H1 (cell line): ENCODE data around the gene PCSK4. TPM values are rescaled to one million over a fixed set of nuclear protein-coding genes. Genes with fewer than 3 reads are reported as not detected.

Experiments used
- CTCF ChIA-PET: fragments of 300-600 bp; sonication (Branson Sonifier 250); formaldehyde crosslinking; loops from one replicate; lab custom pipeline; 2021; ENCODE audit not compliant: partially characterized antibody; lab: Charles Lee
- POLR2A ChIA-PET: fragments of 300-600 bp; sonication (Branson Sonifier 250); formaldehyde crosslinking; loops from one replicate; lab custom pipeline; 2021; ENCODE audit warnings: inconsistent platforms; ENCODE audit not compliant: partially characterized antibody; lab: Charles Lee
- DNase-seq, 2 experiments: peaks; one replicate each; pipeline versions ENCODE4 v3.0.0 to v3.0.0-alpha.2; 2010 to 2022; ENCODE audit warnings: low spot score in 2 of 2, low read depth in 1 of 2, mixed read lengths in 1 of 2
- FAIRE-seq: peaks from 2 replicates; lab custom pipeline; 2011; peaks lifted over from hg19 to GRCh38; lab: Jason Lieb, UNC
- H2AFZ ChIP-seq: 2 replicates; pipeline ENCODE4 v1.8.1; 2012; ENCODE audit warnings: low read length, inconsistent platforms
- H2AK5ac ChIP-seq: 2 replicates; pipeline ENCODE4 v1.6.1; 2013; ENCODE audit warnings: low read depth, low read length
- H2BK120ac ChIP-seq: replicated peaks from 2 replicates; pipeline ENCODE3; 2013; ENCODE audit warnings: low read depth, low read length, inconsistent platforms
- H2BK12ac ChIP-seq: 2 replicates; pipeline ENCODE4 v1.6.1; 2013; ENCODE audit warnings: low read depth, low read length
- H2BK15ac ChIP-seq: 2 replicates; pipeline ENCODE4 v1.6.1; 2013; ENCODE audit warnings: low read length
- H2BK20ac ChIP-seq: 2 replicates; pipeline ENCODE4 v1.6.1; 2013; ENCODE audit warnings: low read length
- H2BK5ac ChIP-seq: 2 replicates; pipeline ENCODE4 v1.6.1; 2013; ENCODE audit warnings: low read depth, low read length
- H3K14ac ChIP-seq: 2 replicates; pipeline ENCODE4 v1.6.1; 2013; ENCODE audit warnings: inconsistent platforms; ENCODE audit not compliant: insufficient read length
- H3K18ac ChIP-seq: 2 replicates; pipeline ENCODE4 v1.6.1; 2013; ENCODE audit warnings: low read length; ENCODE audit errors: extremely low read depth
- H3K23ac ChIP-seq: 2 replicates; pipeline ENCODE4 v1.6.1; 2013; ENCODE audit warnings: inconsistent platforms; ENCODE audit not compliant: insufficient read length
- H3K23me2 ChIP-seq: 2 replicates; pipeline ENCODE4 v1.6.1; 2013; ENCODE audit warnings: low read depth, low read length
- H3K27ac ChIP-seq: 2 replicates; pipeline ENCODE4 v1.6.1; 2011; ENCODE audit warnings: low read depth, low read length, inconsistent platforms
- H3K27me3 ChIP-seq, 4 experiments: replicated peaks in 1 of 4; 1 replicate in 1 of 4; 2 replicates in 3 of 4; pipeline versions ENCODE4 v1.6.1 to v1.8.1; 2011 to 2013; ENCODE audit warnings: low read length in 3 of 4, mild to moderate bottlenecking in 3 of 4, inconsistent platforms in 2 of 4, mixed read lengths in 2 of 4, moderate library complexity in 1 of 4; ENCODE audit not compliant: control insufficient read depth in 3 of 4, insufficient read depth in 3 of 4; ENCODE audit errors: extremely low read depth in 1 of 4
- H3K36me3 ChIP-seq, 4 experiments: 2 replicates each; pipeline versions ENCODE4 v1.6.1 to v1.8.1; 2011 to 2013; ENCODE audit warnings: mild to moderate bottlenecking in 4 of 4, low read length in 3 of 4, moderate library complexity in 2 of 4, control low read depth in 1 of 4, inconsistent platforms in 1 of 4; ENCODE audit not compliant: insufficient read depth in 4 of 4, control insufficient read depth in 2 of 4
- H3K4ac ChIP-seq: replicated peaks from 2 replicates; pipeline ENCODE3; 2013; ENCODE audit warnings: low read length, low read depth, mixed read lengths, inconsistent platforms; ENCODE audit not compliant: insufficient read length
- H3K4me1 ChIP-seq, 4 experiments: replicated peaks in 1 of 4; 1 replicate in 1 of 4; 2 replicates in 3 of 4; pipeline versions ENCODE4 v1.6.1 to v1.8.1; 2011 to 2013; ENCODE audit warnings: low read length in 3 of 4, inconsistent platforms in 2 of 4, mixed read lengths in 1 of 4; ENCODE audit not compliant: insufficient read depth in 4 of 4, control insufficient read depth in 3 of 4
- H3K4me2 ChIP-seq, 2 experiments: 2 replicates each; pipeline versions ENCODE4 v1.6.1 to v1.8.1; 2011 to 2013; ENCODE audit warnings: low read depth in 2 of 2, low read length in 2 of 2, control low read depth in 1 of 2, inconsistent platforms in 1 of 2, mild to moderate bottlenecking in 1 of 2; ENCODE audit not compliant: insufficient read depth in 1 of 2
- H3K4me3 ChIP-seq, 4 experiments: fragments of 200-600, 300-600 bp in 1 of 4; sonication (generic), shearing (Covaris generic), sonication (Bioruptor Twin) in 1 of 4; 2 replicates each; pipeline versions ENCODE4 v1.5.1 to v1.8.1; 2011 to 2016; ENCODE audit warnings: low read length in 4 of 4, low read depth in 3 of 4, control low read depth in 2 of 4, inconsistent platforms in 2 of 4, mild to moderate bottlenecking in 2 of 4, mixed read lengths in 1 of 4, moderate library complexity in 1 of 4; ENCODE audit not compliant: insufficient read depth in 2 of 4; ENCODE audit errors: extremely low read depth in 1 of 4
- H3K56ac ChIP-seq: replicated peaks from 2 replicates; pipeline ENCODE3; 2013; ENCODE audit warnings: low read depth, mild to moderate bottlenecking, mixed read lengths, low read length, inconsistent platforms; ENCODE audit not compliant: insufficient read length
- H3K79me1 ChIP-seq: 2 replicates; pipeline ENCODE4 v1.6.1; 2013; ENCODE audit warnings: low read depth, low read length, control low read depth
- H3K79me2 ChIP-seq, 2 experiments: 2 replicates each; pipeline versions ENCODE4 v1.6.1 to v1.8.1; 2012 to 2013; ENCODE audit warnings: low read length in 2 of 2, mild to moderate bottlenecking in 2 of 2, inconsistent platforms in 1 of 2; ENCODE audit not compliant: insufficient read depth in 2 of 2, control insufficient read depth in 1 of 2
- H3K9ac ChIP-seq, 4 experiments: replicated peaks in 1 of 4; 1 replicate in 1 of 4; 2 replicates in 3 of 4; pipeline versions ENCODE4 v1.6.1 to v1.8.1; 2011 to 2013; ENCODE audit warnings: low read depth in 3 of 4, low read length in 3 of 4, control low read depth in 2 of 4, mild to moderate bottlenecking in 2 of 4, moderate library complexity in 2 of 4, inconsistent platforms in 1 of 4; ENCODE audit errors: extremely low read depth in 1 of 4
- H3K9me3 ChIP-seq, 2 experiments: 2 replicates each; pipeline versions ENCODE4 v1.6.1 to v1.8.1; 2012 to 2013; ENCODE audit warnings: mild to moderate bottlenecking in 2 of 2, moderate library complexity in 2 of 2, control low read depth in 1 of 2, inconsistent platforms in 1 of 2, low read depth in 1 of 2, low read length in 1 of 2, mixed read lengths in 1 of 2; ENCODE audit not compliant: insufficient read depth in 2 of 2
- H4K20me1 ChIP-seq, 2 experiments: replicated peaks in 1 of 2; 2 replicates each; pipeline versions ENCODE3 to v1.8.1; 2011 to 2013; ENCODE audit warnings: inconsistent platforms in 2 of 2, low read length in 2 of 2, mild to moderate bottlenecking in 1 of 2; ENCODE audit not compliant: insufficient read depth in 2 of 2, control insufficient read depth in 1 of 2
- H4K5ac ChIP-seq: 2 replicates; pipeline ENCODE4 v1.6.1; 2013; ENCODE audit warnings: low read length, low read depth, mixed read lengths, inconsistent platforms; ENCODE audit not compliant: insufficient read length
- H4K8ac ChIP-seq: 2 replicates; pipeline ENCODE4 v1.8.0; 2013; ENCODE audit warnings: mild to moderate bottlenecking, moderate library complexity, low read length, inconsistent platforms; ENCODE audit not compliant: insufficient read depth; ENCODE audit errors: extremely low read depth
- H4K91ac ChIP-seq: replicated peaks from 2 replicates; pipeline ENCODE3; 2013; ENCODE audit warnings: low read length, mixed read lengths, inconsistent platforms; ENCODE audit not compliant: insufficient read length
- BACH1 ChIP-seq: IDR thresholded peaks from 2 replicates; pipeline ENCODE4 v1.6.1; 2012; ENCODE audit warnings: low read length, improper control_type of control experiment
- CTBP2 ChIP-seq: IDR thresholded peaks from 2 replicates; pipeline ENCODE4 v1.7.0; 2011; ENCODE audit warnings: borderline replicate concordance, mild to moderate bottlenecking, moderate library complexity, mixed read lengths, low read length; ENCODE audit not compliant: insufficient read depth, insufficient read length
- FOSL1 ChIP-seq: IDR thresholded peaks from 2 replicates; pipeline ENCODE4 v1.6.1; 2011; ENCODE audit warnings: mild to moderate bottlenecking, low read depth, low read length, moderate library complexity; ENCODE audit not compliant: insufficient read depth
- HDAC6 ChIP-seq: IDR thresholded peaks from one replicate; pipeline ENCODE4 v1.7.1; 2012; ENCODE audit warnings: low read depth, mild to moderate bottlenecking, inconsistent platforms, low read length, moderate library complexity
- JUN ChIP-seq: IDR thresholded peaks from 2 replicates; pipeline ENCODE4 v1.6.1; 2011; ENCODE audit warnings: low read depth, mild to moderate bottlenecking, improper control_type of control experiment, low read length
- KDM5A ChIP-seq: fragments of 200-600 bp; IDR thresholded peaks from 2 replicates; pipeline ENCODE4 v1.7.1; 2012; ENCODE audit warnings: mild to moderate bottlenecking, low read length, inconsistent platforms, mixed read lengths
- NRF1 ChIP-seq: IDR thresholded peaks from 2 replicates; pipeline ENCODE4 v1.6.1; 2011; ENCODE audit warnings: mild to moderate bottlenecking, low read depth, low read length, improper control_type of control experiment
- PHF8 ChIP-seq: fragments of 200-600 bp; sonication (generic); conservative IDR thresholded peaks from 2 replicates; pipeline ENCODE4 v1.7.1; 2012; ENCODE audit warnings: low read depth, mild to moderate bottlenecking, inconsistent platforms, low read length, moderate library complexity
- POLR2A ChIP-seq, 2 experiments: IDR thresholded peaks; 1 replicate in 1 of 2; 2 replicates in 1 of 2; pipeline ENCODE4 v1.6.1; 2011; ENCODE audit warnings: low read depth in 2 of 2, low read length in 2 of 2, mild to moderate bottlenecking in 2 of 2; ENCODE audit errors: control extremely low read depth in 1 of 2
- RAD21 ChIP-seq, 2 experiments: IDR thresholded peaks in 1 of 2; conservative IDR thresholded peaks in 1 of 2; 2 replicates each; pipeline ENCODE4 v1.6.1; 2011; ENCODE audit warnings: low read depth in 2 of 2, low read length in 2 of 2, improper control_type of control experiment in 1 of 2, inconsistent platforms in 1 of 2, mild to moderate bottlenecking in 1 of 2, moderate library complexity in 1 of 2
- RBBP5 ChIP-seq: IDR thresholded peaks from 2 replicates; pipeline ENCODE4 v1.7.1; 2012; ENCODE audit warnings: low read depth, mild to moderate bottlenecking, inconsistent platforms, low read length, moderate library complexity, borderline replicate concordance
- SIX5 ChIP-seq: IDR thresholded peaks from 2 replicates; pipeline ENCODE4 v1.6.1; 2011; ENCODE audit warnings: mild to moderate bottlenecking, low read depth, low read length
- SP2 ChIP-seq: IDR thresholded peaks from 2 replicates; pipeline ENCODE4 v1.6.1; 2012; ENCODE audit warnings: mild to moderate bottlenecking, low read length, inconsistent platforms
- TAF7 ChIP-seq: optimal IDR thresholded peaks from 2 replicates; pipeline ENCODE3; 2011; ENCODE audit warnings: low read depth, mild to moderate bottlenecking, inconsistent platforms, low read length, moderate library complexity, borderline replicate concordance
- TEAD4 ChIP-seq: IDR thresholded peaks from 2 replicates; pipeline ENCODE4 v1.6.1; 2012; ENCODE audit warnings: low read depth, low read length, inconsistent platforms, mixed read lengths
- WGBS, 2 experiments: shearing (Covaris generic) in 1 of 2; methylation state at CpG; one replicate each; pipeline versions ENCODE4 v1.1.6 to v1.1.7; 2013 to 2015; ENCODE audit warnings: low lambda C conversion rate in 2 of 2, mixed read lengths in 2 of 2, inconsistent platforms in 1 of 2, low coverage in 1 of 2, missing lambda C conversion rate in 1 of 2; ENCODE audit not compliant: insufficient replicate concordance in 2 of 2, insufficient coverage in 1 of 2, insufficient read length in 1 of 2; ENCODE audit errors: extremely low coverage in 1 of 2, missing lambda C conversion rate in 1 of 2; 5-methylcytosine and 5-hydroxymethylcytosine counted together
- polyA plus RNA-seq, 7 experiments: library from polyadenylated mRNA; depleted of rRNA in 3 of 7; stranded (reverse) in 5 of 7; unstranded in 2 of 7; fragments of >200 nt in 5 of 7; fragments of 200-250 nt in 2 of 7; gene quantifications; 1 replicate in 5 of 7; 2 replicates in 1 of 7; 4 replicates in 1 of 7; pipeline versions ENCODE4 v1.2.1 to v1.2.3, GENCODE V29; 2011 to 2013; ENCODE audit warnings: missing spikeins in 2 of 7, mixed read lengths in 2 of 7
- total RNA-seq: library from RNA; stranded (reverse); fragmentation: NEBNext Ultra II Directional; extraction: Animal tissue kit (Norgen Biotek cat#: 25700); gene quantifications from 2 replicates; pipeline ENCODE4 v1.2.1, GENCODE V29; 2021

Gene PCSK4
- total and polyA plus RNA-seq, 2 of the 8 experiments (the other 6 are each of a cell fraction or from before 2014, with no cell fraction given) = 9.8 to 10.7 TPM

DNA sequence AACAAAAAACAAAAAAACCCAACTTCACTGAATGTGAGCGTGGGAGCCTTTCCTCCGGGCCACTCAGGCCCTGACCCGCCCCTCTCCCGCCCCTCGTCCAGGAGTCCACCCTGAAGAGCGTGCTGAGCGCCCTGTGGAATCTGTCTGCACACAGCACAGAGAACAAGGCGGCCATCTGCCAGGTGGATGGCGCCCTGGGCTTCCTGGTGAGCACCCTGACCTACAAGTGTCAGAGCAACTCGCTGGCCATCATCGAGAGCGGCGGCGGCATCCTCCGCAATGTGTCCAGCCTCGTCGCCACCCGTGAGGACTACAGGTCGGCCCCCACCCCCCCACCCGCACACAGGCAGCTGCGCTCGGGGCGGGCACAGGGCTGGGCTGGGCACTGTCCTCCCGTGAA lies 28.3 kb downstream of the PCSK4 start:
- POLR2A ChIA-PET = no interaction called here
- TF ChIP-seq POLR2A (IDR thresholded peaks at IDR 0.05; ENCODE audit: control extremely low read depth in 1 of 2, low read depth in 2 of 2, low read length in 2 of 2) (no peak), SP2 (no peak), RAD21 (IDR thresholded peaks at IDR 0.05 in 1 of 2, conservative IDR thresholded peaks at IDR 0.05 in 1 of 2; ENCODE audit: low read depth in 2 of 2, low read length in 2 of 2) (no peak), SIX5 (no peak), TEAD4 (no peak), JUN (no peak), BACH1 (no peak), PHF8 (no peak), KDM5A (no peak), CTBP2 (no peak), FOSL1 (no peak), HDAC6 (no peak), RBBP5 (no peak), NRF1 (no peak), TAF7 (no peak)

More for the DNA sequence above, 28.3 kb downstream of the PCSK4 start:
- no peak overlapping the region for H3K4me2 ChIP-seq
- no peak overlapping the region for H4K8ac ChIP-seq
- FAIRE-seq (no peak), DNase-seq (no peak)
- H2BK20ac ChIP-seq = no peak overlapping the region
- H3K79me2 ChIP-seq = no peaks in the 10 kb centered on the region
- no peaks in the 10 kb centered on the region; the same call in 1 of the 2 replicates for H3K79me1 ChIP-seq
- H3K4me3 ChIP-seq = no peak overlapping the region
- no peak overlapping the region for H2AFZ ChIP-seq
- H3K23me2 ChIP-seq = peaks cover 3% of the 10 kb centered on the region; the same call in 1 of the 2 replicates
- H3K27ac ChIP-seq = no peak overlapping the region
- WGBS, 2 experiments = 95% methylated on average over 11 of the region's 24 CpGs; no CpG with 5 or more reads in 1 of the 2 experiments
- no peak overlapping the region for H4K5ac ChIP-seq
- no peak overlapping the region for H2AK5ac ChIP-seq
- H3K18ac ChIP-seq = no peak overlapping the region
- no peak overlapping the region for H2BK15ac ChIP-seq
- H3K27me3 ChIP-seq = peaks cover 21 to 35% (median 30%) of the 10 kb centered on the region in 4 experiments
- CTCF ChIA-PET = no interaction called here
- H4K20me1 ChIP-seq = peaks cover 11 to 22% of the 10 kb centered on the region in 2 experiments
- no peak overlapping the region for H2BK120ac ChIP-seq
- H3K23ac ChIP-seq = no peak overlapping the region
- H3K14ac ChIP-seq = no peak overlapping the region
- peaks cover 0 to 11% (median 1%) of the 10 kb centered on the region in 4 experiments; a peak in 3 of 8 replicates for H3K36me3 ChIP-seq
- H4K91ac ChIP-seq = no peak overlapping the region
- peaks cover 0 to 16% (median 12%) of the 10 kb centered on the region in 4 experiments; a peak in 5 of 7 replicates for H3K4me1 ChIP-seq
- H3K56ac ChIP-seq = no peak overlapping the region
- no peak overlapping the region for H3K9ac ChIP-seq
- H3K4ac ChIP-seq = no peak overlapping the region
- peaks cover 0 to 7% of the 10 kb centered on the region in 2 experiments; a peak in 1 of 4 replicates for H3K9me3 ChIP-seq
- no peak overlapping the region for H2BK12ac ChIP-seq
- H2BK5ac ChIP-seq = no peak overlapping the region
